RWPE1 (cell line): Measurements from ENCODE around the gene DMAC2L.
A peak's percentile ranks its signal among the peaks of the same experiment; 100 is the strongest.

Experiments used
- CTCF ChIA-PET: fragments of 350-600 bp; sonication (Branson Sonifier 250); formaldehyde crosslinking; extraction: SDS; loops from one replicate; lab custom pipeline; 2021; lab: Yijun Ruan, JAX
- POLR2A ChIA-PET: fragments of 400-600 bp; formaldehyde crosslinking; extraction: SDS; loops from one replicate; lab custom pipeline; 2020; ENCODE audit warnings: antibody characterized with exemption; ENCODE audit not compliant: low non-redundant PET; lab: Yijun Ruan, JAX
- DNase-seq: peaks from one replicate; pipeline ENCODE4 v3.0.0; 2012; ENCODE audit warnings: low spot score
- H3K27ac ChIP-seq: fragments of 450-650 bp; 2 replicates; pipeline ENCODE4 v1.5.1; 2017
- TF ChIP-seq, protein P1 (sequence below): fragments of 450-650 bp; conservative IDR thresholded peaks from 2 replicates; pipeline ENCODE4 v1.5.1; 2017; ENCODE audit warnings: low read depth, mild to moderate bottlenecking

DMAC2L gene, protein sequence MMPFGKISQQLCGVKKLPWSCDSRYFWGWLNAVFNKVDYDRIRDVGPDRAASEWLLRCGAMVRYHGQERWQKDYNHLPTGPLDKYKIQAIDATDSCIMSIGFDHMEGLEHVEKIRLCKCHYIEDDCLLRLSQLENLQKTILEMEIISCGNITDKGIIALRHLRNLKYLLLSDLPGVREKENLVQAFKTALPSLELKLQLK

DNA sequence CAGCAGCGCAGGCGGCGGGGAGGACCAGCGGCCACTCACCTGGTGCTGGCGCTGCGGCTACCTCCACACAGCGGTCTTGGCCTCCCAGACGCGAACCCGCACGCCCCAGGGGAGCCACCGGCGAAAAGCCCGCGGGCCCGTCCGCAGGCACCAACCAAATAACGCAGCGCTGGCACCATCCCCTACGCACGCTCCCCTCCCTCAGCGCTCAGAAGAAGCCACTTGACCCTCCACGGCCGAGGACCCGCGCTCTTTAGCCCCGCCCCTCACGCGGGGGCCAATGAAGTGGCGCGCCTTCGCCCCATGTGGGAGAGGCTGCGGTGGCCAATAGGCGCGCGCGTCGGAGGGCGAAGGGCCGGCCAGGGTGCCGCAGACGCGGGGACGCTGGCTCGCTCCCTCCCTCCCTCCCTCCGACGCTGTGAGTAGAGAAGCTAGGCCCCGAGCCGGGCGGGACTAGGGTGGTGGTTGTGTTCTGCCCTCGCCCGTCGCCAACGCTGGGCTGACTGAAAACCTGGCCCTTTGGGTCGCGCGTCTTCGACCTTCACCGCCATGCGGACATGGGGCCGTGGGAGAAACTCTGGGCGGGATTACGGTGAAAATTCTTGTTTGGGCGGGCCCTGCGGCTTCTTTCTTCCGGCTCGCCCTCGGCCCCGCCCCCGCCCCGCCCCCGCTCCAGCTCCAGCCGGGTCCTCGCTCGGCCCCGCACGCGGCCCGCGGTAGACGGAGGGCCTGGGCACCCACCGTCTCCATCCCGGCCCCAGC, at the start of gene DMAC2L, which contains the start of gene L2HGDH:
Gene DMAC2L (plus strand): TSS at position 353 of the 762 bp plus-strand sequence. CDS start 9,164 bp downstream, outside the sequence.
Gene L2HGDH (minus strand): TSS at position 258 of the 762 bp plus-strand sequence. CDS start 79 bp downstream, at position 179.
- POLR2A ChIA-PET = interaction anchor here (0.8 kb wide), 2 partner anchors 30 to 165 kb away, joined by 3 to 6 read pairs; no protein-coding TSS in a partner anchor
- H3K27ac ChIP-seq = peak within 1 kb of the TSS; percentile 90
- DNase-seq = peak; percentile 96
- TF ChIP-seq, protein P1, sequence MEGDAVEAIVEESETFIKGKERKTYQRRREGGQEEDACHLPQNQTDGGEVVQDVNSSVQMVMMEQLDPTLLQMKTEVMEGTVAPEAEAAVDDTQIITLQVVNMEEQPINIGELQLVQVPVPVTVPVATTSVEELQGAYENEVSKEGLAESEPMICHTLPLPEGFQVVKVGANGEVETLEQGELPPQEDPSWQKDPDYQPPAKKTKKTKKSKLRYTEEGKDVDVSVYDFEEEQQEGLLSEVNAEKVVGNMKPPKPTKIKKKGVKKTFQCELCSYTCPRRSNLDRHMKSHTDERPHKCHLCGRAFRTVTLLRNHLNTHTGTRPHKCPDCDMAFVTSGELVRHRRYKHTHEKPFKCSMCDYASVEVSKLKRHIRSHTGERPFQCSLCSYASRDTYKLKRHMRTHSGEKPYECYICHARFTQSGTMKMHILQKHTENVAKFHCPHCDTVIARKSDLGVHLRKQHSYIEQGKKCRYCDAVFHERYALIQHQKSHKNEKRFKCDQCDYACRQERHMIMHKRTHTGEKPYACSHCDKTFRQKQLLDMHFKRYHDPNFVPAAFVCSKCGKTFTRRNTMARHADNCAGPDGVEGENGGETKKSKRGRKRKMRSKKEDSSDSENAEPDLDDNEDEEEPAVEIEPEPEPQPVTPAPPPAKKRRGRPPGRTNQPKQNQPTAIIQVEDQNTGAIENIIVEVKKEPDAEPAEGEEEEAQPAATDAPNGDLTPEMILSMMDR = peak; percentile 78
- CTCF ChIA-PET = no interaction called here

DNA sequence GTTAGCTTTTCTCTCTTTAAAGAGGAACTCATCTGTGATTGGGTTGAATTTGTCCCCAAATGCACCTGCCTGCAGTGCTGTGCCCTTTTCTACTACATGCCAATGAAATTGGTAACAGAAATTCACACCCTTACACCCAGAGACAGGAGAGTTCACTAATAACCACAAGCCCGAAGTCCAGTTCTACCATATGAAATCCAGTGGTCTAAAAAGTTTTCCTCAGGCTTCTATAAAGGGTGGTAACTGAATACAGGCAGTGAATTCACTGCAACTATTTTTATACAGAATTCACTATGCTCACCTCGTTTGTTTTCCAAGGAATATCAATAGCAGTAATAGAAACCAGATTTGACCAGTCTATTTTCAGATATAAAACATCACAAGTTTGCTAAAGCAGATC, 49.3 kb upstream of the DMAC2L start:
- ChIA-PET CTCF (interaction anchor here (0.6 kb wide), 2 partner anchors 282 to 382 kb away, joined by 4 to 5 read pairs; no protein-coding TSS in a partner anchor), POLR2A (no interaction called here)
- H3K27ac ChIP-seq = no peak overlapping the region
- no peak for DNase-seq
- TF ChIP-seq, protein P1 = no peak

DNA sequence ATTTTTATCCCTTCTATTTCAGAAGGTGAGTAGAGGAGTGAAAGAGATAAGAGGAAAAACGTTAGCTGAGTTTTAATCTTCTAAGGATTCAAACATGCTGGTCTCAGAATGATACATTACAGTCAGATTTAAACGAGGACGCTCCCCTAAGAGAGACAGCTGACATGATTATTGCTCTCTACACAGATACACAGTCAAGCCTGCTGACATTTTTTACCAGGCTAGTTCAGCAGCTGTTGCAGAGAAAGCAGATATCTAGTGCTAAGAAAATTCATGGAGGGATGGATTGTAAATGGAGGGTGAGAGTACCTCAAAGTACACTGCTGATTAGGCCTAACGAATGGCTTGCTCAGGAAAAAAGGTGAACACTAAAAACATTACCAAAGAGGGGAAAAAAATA, 48.8 kb upstream of the DMAC2L start:
- POLR2A ChIA-PET = no interaction called here
- DNase-seq = no peak

DNA sequence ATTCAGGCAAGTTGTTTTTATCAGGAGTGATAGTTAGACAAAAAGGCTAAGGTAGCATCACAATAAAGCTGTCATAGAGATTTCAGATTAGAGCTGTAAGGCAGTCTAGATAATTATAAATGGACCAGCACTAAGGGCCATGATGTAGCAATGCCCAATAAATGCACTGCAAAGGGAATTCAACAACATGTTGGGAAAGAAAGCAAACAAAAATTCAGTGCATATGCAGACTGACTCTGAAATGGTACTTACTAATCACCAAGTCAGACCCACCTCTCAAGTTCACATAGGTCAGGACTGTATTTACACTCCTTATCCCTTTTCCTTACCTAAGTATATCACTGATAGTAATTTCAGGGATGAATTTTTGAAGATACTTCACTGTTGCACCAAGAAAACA, 47.1 kb upstream of the DMAC2L start:
- ChIA-PET POLR2A (no interaction called here), CTCF (no interaction called here)
- TF ChIP-seq, protein P1 = no peak
- DNase-seq = no peak
- H3K27ac ChIP-seq = no peak overlapping the region

More for the DNA sequence above, 48.8 kb upstream of the DMAC2L start:
- H3K27ac ChIP-seq = no peak overlapping the region
- CTCF ChIA-PET = no interaction called here
- TF ChIP-seq, protein P1 = no peak

DNA sequence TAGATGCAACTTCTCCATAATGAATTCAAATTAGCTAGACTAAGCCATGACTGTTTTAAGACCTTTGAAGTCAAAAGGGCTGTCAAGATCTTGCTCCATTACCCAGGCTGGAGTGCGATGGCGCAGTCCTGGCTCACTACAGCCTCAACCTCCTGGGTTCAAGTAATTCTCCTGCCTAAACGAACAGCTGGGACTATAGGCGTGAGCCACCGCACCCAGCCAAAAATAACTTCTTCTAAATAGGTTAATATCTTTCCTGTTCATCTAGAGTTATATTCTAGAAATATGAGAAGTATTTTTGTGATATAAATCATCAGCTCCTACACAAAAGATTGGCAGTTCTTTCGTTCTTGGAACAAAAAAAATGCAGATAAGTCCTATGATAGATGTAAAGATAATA, 41.2 kb upstream of the DMAC2L start:
- no peak overlapping the region for H3K27ac ChIP-seq
- ChIA-PET CTCF (no interaction called here), POLR2A (no interaction called here)
- DNase-seq = no peak
- TF ChIP-seq, protein P1 = no peak

DNA sequence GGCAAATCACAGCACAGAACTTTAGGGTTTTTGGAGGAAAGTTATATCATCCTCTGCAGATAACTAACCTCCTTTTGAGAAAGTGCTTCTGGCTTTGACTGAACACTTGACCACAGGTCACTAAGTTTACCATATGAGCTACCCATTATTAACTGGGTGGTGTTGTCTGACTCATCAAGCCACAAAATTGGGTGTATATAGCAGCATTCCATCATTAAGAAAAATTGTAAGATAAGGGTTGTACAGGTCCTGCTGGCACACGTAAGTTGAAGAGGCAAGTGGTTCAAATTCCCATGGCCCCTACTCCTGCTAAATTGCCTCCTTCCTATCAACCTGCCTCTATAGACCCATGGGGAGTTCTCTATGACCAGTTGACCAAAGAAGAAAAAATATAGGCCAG, 39.6 kb upstream of the DMAC2L start:
- no peak for DNase-seq
- TF ChIP-seq, protein P1 = no peak
- CTCF ChIA-PET = no interaction called here
- no peak overlapping the region for H3K27ac ChIP-seq
- POLR2A ChIA-PET = no interaction called here
